HS-27A (cell line): ENCODE data around the gene BARD1.
A peak's percentile ranks its signal among the peaks of the same experiment; 100 is the strongest.
"Not testable (repeated sequence)": the region's sequence is repeated elsewhere in the genome, so short reads cannot be mapped to it uniquely, and the experiment has no call there.

Experiments used
- DNase-seq: peaks from one replicate; pipeline ENCODE4 v3.0.0-alpha.2; 2012; ENCODE audit warnings: low read depth, missing footprints

Gene BARD1

DNA sequence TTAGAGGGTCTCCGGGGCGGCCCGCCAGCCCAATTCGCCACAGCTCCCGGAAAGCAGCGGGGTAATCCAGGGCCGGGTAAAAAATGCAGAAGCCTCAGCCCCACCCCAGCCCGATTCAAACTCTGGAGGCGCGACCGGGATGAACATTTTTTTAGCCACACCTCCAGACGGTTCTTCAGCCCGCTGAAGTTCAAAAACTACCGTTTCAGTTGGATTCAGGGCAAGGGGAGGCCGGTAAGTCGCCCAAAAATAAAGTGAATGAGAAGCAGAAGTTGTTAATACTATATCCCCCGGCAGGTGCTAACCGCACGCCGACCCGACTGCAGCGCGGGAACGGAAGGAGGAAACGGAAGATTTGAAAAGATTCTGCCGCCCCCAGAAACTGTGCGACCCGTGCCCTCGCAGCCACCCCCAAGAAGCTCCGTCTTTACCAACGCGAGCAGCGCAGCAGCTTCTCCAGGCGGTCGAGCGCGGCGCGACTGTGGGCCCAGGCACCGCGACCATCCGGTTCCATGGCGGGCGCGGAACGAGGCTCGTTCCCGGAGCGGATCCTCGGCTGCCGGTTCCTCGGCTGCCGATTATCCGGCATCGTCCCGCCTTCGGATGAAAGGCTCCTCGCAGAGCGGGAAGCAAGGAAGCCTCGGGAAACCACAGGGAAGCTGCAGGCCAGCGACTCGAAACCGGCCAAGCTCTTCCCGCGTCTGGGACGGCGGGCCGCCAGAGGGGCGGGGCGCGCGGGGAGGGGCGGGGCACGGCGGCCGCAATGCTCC, at the start of gene BARD1:
TSS of gene BARD1 (minus strand) at position 703 of the 770 bp plus-strand sequence. CDS start at position 589, 114 bp downstream.
- peak; percentile 22 for DNase-seq

DNA sequence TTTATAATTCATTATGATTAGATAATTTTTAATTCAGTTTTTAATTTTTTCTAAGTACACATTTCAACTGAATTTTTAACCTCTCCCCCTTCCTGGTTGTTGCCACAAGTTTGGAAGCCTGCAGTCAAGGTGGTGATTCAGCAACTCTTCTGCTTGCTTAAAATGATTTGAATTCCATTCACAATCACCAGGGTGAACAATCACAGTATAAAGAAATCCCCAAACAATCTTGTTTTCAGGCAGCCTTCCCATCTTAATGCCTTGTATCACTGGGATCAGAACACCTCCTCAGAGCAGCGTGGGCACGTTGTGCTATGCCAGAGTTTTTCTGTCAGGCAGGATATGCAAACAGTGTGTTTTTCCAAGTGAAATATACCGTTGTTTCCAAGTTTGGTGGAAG, 46.7 kb upstream of the BARD1 start:
- DNase-seq, result no peak

DNA sequence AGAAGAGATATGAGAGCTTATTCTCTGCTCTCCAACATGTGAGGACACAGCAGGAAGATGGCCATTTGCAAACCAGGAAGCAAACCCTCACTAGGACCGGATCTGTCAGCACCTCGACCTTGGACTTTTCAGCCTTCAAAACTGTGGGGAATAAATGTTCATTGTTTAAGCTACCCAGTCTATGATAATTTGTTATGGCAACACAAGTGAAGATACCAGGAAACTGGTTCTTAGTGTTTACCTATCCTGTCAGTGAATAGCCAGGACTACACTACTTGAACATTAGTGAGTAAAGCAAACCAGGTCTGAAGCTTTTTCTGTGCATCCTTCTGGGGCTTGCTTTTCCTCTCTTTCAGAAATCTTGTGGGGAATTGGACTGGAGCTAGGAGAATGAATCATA, 44.4 kb upstream of the BARD1 start:
- DNase-seq, result no peak

DNA sequence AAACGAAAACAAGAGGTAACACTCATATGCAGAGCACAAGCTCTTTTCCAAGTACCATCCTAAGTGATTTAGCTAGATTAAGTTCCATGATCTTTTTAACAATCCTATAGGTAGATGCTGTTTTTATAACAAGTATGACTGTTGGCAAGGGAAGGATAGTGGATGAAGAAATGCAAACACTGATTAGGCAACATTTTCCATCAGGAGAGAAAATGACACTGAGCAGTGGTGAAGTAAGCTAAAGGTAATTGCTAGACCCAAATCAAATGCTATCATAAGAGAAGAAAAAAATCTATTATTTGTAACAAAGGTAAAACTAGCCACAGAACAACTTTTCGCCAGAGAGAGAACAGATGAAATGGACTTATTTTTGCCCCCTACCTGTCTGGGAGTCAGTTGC, 34.3 kb upstream of the BARD1 start:
- DNase-seq, result no peak

DNA sequence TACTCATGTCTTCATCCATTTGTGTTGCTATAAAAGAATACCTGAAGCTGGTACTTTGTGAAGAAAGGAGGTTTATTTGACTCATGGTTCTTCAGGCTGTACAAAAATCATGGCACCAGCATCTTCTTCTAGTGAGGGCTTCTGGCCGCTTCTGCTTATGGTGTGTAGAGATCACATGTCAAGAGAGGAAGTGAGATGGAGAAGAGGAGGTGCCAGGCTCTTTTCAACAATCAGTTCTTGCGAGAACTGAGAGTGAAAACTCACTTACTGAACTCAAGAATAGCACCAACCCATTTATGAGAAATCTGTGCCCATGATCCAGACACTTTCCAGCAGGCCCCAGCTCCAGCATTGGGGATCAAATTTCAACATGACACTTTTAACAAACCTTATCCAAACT, 30.0 kb upstream of the BARD1 start:
- no peak for DNase-seq

DNA sequence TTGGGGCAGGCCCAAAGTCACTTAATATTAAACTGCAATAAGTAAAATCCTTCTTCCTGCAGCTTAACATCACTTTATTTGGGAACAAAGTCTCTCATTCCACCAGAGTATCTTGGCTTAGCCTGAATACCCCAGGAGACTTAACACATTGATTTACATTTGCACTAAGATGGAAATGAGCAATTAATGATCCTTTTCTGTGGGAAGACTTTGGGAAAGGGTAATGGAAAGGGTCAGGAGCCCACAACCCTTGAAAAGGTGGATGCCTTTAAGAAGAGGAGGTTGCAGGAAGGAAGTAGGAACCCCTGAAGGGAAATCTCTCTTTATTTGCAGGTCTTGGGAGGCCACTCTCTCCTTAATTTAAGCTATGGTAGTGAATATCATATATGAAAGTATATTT, 28.0 kb upstream of the BARD1 start:
- no peak for DNase-seq

DNA sequence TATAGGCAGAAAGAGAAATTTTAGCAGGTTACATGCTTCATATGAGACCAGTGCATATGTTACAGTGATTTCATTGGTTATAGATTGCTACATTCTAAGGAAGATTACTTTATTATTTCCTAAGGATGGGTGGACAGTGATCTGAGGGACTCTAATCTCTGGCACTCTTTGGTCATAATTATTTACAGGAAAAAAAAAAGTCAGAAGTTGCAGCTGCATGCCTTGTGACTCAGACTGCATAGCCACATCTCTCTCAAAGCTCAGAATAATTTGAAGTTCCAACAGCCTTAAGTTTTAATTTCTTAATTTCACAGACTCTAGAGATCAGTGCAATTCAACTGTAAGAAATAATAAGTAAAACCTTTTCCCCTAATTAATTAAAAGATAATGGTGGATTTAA, 27.1 kb upstream of the BARD1 start:
- DNase-seq, result no peak

DNA sequence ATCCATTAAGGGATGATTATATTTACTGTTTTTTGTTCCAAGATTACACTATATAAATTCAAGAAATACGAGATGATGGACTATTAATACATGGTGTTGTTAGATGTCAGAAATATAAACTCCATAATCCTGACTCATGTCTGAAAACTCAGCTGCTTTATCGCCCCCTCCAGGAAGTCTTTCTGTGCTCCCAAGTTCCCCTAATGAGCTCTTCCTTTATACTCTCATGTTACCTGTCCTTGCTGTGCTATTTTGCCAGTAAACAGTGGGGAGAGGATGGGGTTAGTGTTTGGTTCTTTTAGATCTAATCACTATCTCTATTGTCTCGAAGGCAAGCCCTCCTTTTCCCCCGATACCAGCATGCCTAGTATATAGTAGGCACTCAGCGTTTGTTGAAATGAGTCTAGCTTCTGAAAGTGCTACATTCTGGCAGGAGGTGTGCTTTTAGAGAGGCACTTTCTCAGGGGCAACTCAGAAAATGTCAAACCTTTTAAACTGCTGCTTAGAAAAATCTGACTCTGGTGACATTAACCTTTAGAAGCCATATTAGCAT, 21.4 kb upstream of the BARD1 start:
- no peak for DNase-seq

DNA sequence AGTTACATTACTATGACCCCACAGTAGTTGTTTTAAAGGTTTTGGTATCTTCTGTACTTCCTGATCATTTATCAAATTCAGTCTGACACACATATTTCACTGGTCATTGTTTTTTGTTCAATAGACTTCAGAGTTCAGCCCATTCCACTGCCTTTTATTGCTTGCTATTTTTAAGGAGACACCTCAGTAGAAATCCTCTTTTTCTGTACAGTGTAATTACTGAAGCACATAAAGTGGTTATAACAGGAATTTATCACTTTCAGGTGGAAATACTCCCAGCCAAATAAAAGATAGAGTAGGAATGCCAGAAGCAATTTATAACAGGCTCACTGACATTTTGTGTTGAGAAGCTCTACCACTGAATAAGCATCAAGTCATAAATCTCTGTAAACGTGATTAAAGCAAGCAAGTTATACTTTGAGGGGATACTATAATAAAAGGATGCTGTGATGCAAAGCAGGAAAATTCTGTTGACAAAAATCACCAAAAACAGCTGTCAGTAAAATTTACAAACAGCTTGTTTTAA, 6.6 kb upstream of the BARD1 start:
- DNase-seq, result no peak

DNA sequence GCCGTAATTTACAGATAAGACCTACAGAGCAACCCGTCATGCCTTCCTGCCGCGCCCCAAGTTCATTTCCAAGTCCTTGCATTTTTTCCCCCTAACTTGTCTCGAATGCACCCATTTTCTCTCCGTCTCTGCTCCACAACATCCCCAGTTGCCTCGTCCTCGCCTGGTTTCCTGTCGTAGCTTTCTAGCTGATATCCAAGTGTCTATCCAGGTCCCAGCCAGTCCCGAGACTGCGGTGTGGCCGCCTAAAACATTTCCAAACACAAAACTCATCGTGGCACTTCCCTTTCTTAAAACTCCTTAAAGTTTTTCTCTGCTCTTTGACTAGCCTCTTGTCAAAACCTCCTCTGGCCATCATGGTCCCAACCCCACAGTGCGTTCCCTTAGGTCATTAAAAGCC, 1.2 kb upstream of the BARD1 start:
- no peak for DNase-seq

DNA sequence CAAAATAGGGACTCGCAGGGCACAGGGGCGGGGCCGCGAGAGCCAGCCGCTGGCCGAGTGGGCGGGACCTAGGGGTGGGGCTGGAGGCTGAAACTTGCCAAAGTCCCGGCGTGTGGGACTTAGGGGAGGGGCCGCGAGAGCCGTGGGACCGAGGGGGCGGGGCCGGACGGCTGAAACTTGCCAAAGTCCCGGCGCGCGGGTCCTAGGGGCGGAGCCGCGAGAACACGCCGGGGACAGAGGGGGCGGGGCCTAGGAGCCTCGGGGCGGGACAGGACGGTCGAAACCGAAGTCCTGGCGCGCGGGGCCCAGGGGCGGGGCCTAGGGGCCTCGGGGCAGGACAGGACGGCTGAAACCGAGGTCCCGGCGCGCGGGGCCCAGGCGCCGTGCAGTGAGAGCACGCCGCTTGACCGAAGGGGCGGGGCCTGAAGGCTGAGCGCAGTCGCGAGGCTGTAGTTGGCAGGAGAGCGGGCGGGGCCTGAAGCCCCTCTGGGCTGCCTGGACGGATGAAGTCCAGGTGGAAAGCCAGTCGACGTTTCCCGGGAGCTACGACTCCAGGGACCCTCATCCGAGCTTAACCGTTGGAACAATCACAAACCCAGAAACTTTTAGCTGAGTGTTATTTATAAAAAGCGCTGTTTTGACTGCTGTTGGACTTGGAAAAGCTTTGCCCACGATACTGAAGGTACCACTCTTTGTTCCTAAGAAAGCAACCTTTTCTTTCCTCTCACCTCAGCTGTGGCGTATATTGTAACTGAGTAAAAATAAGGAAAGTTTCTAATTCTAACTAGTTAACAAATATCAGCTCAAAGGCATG, 475 bp upstream of the BARD1 start:
- DNase-seq, result peak; percentile 76

DNA sequence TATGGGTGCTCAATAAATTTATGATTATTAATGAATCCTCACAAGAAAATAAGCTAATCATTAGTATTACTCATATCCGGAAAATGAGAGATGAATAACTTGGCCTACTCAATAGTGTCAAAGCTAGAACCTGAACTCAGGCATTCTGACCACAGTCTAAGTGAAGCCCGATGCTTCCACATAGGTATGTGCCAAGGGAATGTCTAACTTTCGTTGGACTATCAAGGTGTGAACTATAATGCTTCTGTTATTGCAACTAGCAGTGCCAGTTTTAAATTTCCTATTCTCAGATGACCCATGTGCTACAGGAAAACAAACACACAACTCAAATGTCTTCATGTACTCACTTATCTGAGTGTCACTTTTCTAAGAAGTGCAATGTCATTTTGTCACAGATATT, 1.8 kb downstream of the BARD1 start:
- no peak for DNase-seq

DNA sequence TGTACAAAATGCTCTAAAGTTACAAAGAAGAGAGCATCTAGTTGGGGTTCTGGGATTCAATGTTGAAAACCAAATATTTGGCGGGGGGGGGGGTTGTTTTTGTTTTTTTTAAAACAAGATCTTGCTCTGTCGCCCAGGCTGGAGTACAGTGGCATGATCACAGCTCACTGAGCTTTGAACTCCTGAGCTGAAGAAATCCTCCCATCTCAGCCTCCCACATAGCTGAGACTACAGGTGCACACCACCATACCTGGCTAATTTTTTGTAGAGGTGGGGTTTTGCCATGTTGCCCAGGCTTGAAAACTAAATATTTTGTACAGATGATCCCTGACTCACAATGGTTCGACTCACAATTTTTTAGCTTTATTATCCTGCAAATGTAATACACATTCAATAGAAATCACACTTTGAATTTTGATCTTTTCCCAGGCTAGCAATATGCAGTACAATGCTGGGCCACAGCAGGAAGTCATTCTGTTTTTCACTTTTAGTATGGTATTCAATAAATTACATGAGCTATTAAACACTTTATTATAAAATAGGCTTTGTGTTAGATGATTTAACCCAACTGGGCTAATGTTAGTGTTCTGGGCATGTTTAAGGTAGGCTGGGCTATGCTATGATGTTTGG, 7.6 kb downstream of the BARD1 start:
- DNase-seq, result no peak

DNA sequence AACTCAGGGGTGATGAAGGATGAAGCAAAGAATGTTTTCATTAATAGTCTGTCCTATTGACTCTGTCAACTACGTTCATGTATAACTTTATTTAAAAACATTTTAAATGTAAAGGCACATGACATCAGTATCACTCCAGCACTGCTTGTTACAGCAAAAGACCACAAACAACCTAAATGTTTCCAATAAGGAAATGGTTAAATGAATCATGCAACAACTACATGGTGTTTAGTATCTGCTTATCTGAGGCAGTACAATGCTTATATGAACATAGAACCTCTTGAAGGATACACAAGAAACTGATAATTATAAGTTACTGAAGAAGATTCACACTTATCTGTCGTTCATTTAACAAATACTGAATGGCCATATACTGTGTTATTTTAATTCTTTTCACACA, 8.4 kb downstream of the BARD1 start:
- no peak for DNase-seq

DNA sequence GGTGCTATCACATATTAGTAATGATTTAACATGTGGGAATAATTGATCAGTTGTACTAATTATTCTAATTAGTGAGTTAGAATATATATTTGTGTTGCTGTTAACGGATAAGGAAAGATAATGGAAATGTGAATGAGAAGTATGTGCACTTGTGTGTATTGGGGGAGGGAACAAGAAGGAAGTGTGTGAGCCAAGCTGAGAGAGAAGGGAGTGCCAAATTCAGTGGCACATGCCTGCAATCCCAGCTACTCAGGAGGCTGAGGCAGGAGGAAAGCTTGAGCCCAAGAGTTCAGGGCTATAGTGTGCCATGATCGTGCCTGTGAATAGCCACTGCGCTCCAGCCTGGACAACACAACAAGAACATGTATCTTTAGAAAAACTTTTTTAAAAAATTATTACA, 9.3 kb downstream of the BARD1 start:
- DNase-seq, result no peak

DNA sequence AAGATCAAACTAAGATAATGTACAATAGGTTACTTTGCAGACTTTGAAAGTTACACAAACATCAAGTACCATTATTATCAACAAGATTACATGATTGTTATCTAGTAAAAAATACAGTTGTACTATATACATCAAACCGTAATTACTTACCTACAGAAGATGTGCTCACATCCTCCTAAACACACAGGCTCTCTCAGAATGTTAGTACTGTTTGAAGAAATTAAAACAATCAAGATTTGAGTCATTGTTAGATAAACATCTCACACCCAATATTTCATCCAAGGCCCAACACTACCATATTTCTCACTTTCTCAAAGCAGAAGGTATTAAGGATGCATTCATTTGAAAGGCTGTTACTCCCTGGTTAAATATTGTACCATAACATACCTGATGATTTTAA, 12.6 kb downstream of the BARD1 start:
- DNase-seq, result no peak

DNA sequence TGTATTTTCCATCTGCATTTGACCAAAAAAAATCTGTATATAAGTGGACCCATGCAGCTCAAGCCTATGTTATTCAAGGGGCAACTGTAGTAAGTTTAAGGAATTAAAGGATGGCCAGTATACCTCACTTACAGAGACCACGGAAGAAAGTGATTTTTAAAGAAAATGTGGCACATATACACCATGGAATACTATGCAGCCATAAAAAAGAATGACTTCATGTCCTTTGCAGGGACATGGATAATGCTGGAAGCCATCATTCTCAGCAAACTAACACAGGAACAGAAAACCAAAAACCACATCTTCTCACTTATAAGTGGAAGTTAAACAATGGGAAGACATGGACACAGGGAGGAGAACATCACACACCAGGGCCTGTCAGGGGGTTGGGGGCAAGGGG, 26.3 kb downstream of the BARD1 start:
- DNase-seq, result not testable (repeated sequence)

DNA sequence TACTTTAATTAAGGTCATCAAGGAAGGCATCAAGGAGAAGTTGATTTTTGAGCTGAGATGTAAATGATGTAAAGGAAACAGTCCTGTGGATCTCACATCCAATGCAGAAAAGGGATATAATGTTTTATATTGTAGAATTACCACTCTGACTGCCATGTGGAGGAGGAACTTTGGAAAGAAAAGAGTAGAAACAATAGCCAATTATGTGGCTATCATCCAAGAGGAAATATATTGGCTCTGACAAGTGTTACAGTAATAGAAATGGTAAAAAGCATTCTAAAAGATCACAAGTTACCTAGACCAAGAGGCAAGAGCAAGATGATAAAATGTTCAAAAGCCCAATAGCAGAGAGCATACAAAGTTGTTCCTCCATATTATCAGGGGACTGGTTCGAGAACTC, 26.8 kb downstream of the BARD1 start:
- no peak for DNase-seq

DNA sequence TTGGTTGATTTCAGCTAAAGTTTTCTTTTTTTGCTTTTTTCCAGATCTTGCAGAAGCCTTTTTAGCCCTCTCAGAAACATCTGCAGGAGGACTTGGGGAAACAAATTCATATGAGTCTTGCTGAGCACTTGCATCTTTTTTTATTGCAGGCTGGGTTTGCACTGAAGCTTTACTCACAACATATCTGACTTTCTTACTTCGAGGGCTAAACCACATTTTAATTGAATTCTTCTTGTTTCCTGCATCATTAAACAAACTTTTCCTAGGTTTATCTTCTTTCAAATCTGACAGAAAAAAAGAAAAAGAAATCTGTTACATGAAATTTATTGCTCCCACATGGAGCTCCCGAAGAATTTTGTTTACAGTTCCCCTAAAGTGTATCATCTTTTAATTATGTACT, 28.3 kb downstream of the BARD1 start:
- no peak for DNase-seq

DNA sequence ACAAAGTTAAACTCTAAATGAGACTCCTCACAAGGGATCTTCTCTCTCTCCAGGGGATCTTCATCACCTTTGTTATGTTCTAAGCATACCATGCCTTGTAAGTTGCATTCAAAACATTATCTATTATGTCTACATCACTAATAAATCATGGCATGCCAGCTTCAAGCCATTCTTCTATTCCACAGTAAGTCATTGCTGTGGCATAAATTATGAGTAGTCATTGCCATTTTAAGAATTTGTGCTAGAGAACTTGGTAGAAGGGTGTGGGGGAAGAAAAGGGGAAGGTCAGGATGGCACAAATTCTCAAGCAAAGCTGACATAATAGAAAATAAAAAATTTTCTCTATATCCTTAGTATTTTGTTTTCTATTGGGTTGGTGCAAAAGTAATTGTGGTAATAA, 33.5 kb downstream of the BARD1 start:
- DNase-seq, result no peak

DNA sequence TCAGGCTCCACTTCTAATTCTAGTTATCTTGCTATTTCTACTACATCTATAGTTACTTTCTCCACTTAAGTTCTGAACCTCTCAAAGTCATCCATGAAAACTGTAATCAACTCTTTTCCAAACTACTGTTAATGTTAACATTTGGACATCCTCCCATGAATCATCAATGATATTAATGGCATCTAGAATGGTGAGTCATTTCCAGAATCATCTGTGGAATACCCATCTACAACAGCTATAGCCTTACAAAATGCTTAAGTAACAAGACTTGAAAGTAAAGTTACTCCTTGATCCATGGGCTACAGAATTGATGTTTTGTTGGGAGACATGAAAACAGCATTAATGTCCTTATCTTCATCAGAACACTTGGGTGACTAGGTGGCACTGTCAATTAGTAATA, 35.4 kb downstream of the BARD1 start:
- no peak for DNase-seq

DNA sequence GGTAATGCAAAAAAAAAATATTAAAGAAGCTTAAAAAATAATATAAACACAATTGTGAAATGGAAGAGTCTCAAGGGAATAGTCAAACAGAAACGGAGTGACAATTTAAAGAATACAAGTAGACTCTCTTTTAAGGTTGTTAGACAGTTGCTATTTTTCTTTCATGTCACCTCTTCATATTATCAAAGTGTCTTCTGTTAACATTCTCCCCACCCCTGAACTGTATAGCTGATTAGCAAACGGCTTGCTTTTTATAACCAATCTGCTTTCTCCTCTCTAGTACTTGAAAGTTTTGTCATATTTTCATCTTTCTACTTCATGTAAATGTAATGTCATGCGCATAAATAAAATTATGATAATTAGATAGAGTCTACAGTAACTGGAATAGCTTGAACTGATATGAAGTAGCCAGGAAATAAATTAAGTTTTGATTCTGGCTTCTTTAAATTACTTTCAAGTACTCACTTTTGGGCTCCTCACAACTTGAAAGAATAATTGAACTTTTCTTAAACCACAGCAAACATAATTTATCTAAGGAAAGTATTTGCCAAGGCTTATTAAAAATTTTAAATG, 37.0 kb downstream of the BARD1 start:
- no peak for DNase-seq
